ENCODE measurements around the gene CREBBP.

The CREBBP gene

GRCh38 chr16:3824121-3824795, 56.3 kb downstream of the CREBBP start:
- Mint-ChIP-seq H3K4me3 (peak overlapping the region; percentile 9), H3K9me3 (no peaks in the 10 kb centered on the region), H3K36me3 (peaks cover 2% of the 10 kb centered on the region), H3K27me3 (no peaks in the 10 kb centered on the region), H3K27ac (no peak overlapping the region), H3K4me1 (peaks cover 91% of the 10 kb centered on the region)

- Mint-ChIP-seq H3K36me3 (peaks cover 2% of the 10 kb centered on the region), H3K4me3 (peak overlapping the region; percentile 65), H3K4me1 (peaks cover 93% of the 10 kb centered on the region), H3K9me3 (no peaks in the 10 kb centered on the region), H3K27ac (no peak overlapping the region), H3K27me3 (no peaks in the 10 kb centered on the region)
Measured at GRCh38 chr16:3823427-3823826, 57.1 kb downstream of the CREBBP start.

GRCh38 chr16:3822366-3823045, 58.0 kb downstream of the CREBBP start:
- Mint-ChIP-seq H3K27ac (peak overlapping the region; percentile 80), H3K9me3 (no peaks in the 10 kb centered on the region), H3K4me1 (peaks cover 100% of the 10 kb centered on the region), H3K4me3 (peak overlapping the region; percentile 65), H3K36me3 (peaks cover 2% of the 10 kb centered on the region), H3K27me3 (no peaks in the 10 kb centered on the region)

- H3K27me3 Mint-ChIP-seq: no peaks in the 10 kb centered on the region
- H3K36me3 Mint-ChIP-seq: no peaks in the 10 kb centered on the region
- no peak overlapping the region for H3K27ac Mint-ChIP-seq
- H3K4me1 Mint-ChIP-seq: peaks cover 100% of the 10 kb centered on the region
- H3K9me3 Mint-ChIP-seq: no peaks in the 10 kb centered on the region
- peak overlapping the region; percentile 15 for H3K4me3 Mint-ChIP-seq
Measured at GRCh38 chr16:3821184-3821583, 59.3 kb downstream of the CREBBP start.

- no peaks in the 10 kb centered on the region for H3K27me3 Mint-ChIP-seq
- H3K36me3 Mint-ChIP-seq: no peaks in the 10 kb centered on the region
- H3K9me3 Mint-ChIP-seq: no peaks in the 10 kb centered on the region
- peak overlapping the region; percentile 56 for H3K4me3 Mint-ChIP-seq
- H3K4me1 Mint-ChIP-seq: peaks cover 95% of the 10 kb centered on the region
- no peak overlapping the region for H3K27ac Mint-ChIP-seq
Measured at GRCh38 chr16:3819746-3820724, 60.5 kb downstream of the CREBBP start.

GRCh38 chr16:3819175-3819527, 61.4 kb downstream of the CREBBP start:
- H3K9me3 Mint-ChIP-seq: no peaks in the 10 kb centered on the region
- H3K27me3 Mint-ChIP-seq: no peaks in the 10 kb centered on the region
- H3K4me3 Mint-ChIP-seq: peak overlapping the region; percentile 56
- H3K27ac Mint-ChIP-seq: peak overlapping the region; percentile 52
- no peaks in the 10 kb centered on the region for H3K36me3 Mint-ChIP-seq
- peaks cover 95% of the 10 kb centered on the region for H3K4me1 Mint-ChIP-seq

- Mint-ChIP-seq H3K4me3 (no peak overlapping the region), H3K9me3 (no peaks in the 10 kb centered on the region), H3K4me1 (peaks cover 89% of the 10 kb centered on the region), H3K27ac (no peak overlapping the region), H3K36me3 (no peaks in the 10 kb centered on the region), H3K27me3 (no peaks in the 10 kb centered on the region)
Measured at GRCh38 chr16:3816326-3816725, 64.2 kb downstream of the CREBBP start.

- Mint-ChIP-seq H3K4me1 (peaks cover 89% of the 10 kb centered on the region), H3K9me3 (no peaks in the 10 kb centered on the region), H3K27me3 (no peaks in the 10 kb centered on the region), H3K27ac (no peak overlapping the region), H3K4me3 (no peak overlapping the region), H3K36me3 (peaks cover 3% of the 10 kb centered on the region)
Measured at GRCh38 chr16:3814755-3815154, 65.8 kb downstream of the CREBBP start.

- no peaks in the 10 kb centered on the region for H3K9me3 Mint-ChIP-seq
- H3K4me3 Mint-ChIP-seq: no peak overlapping the region
- H3K27ac Mint-ChIP-seq: peak overlapping the region; percentile 85
- peaks cover 8% of the 10 kb centered on the region for H3K36me3 Mint-ChIP-seq
- no peaks in the 10 kb centered on the region for H3K27me3 Mint-ChIP-seq
- H3K4me1 Mint-ChIP-seq: peaks cover 89% of the 10 kb centered on the region
Measured at GRCh38 chr16:3812469-3813172, 67.9 kb downstream of the CREBBP start.

- peak overlapping the region; percentile 9 for H3K27ac Mint-ChIP-seq
- H3K36me3 Mint-ChIP-seq: peaks cover 16% of the 10 kb centered on the region
- H3K4me1 Mint-ChIP-seq: peaks cover 89% of the 10 kb centered on the region
- no peaks in the 10 kb centered on the region for H3K9me3 Mint-ChIP-seq
- no peaks in the 10 kb centered on the region for H3K27me3 Mint-ChIP-seq
- no peak overlapping the region for H3K4me3 Mint-ChIP-seq
Measured at GRCh38 chr16:3810818-3811217, 69.7 kb downstream of the CREBBP start.

GRCh38 chr16:3810198-3810664, 70.3 kb downstream of the CREBBP start:
- no peak overlapping the region for H3K27ac Mint-ChIP-seq
- H3K4me3 Mint-ChIP-seq: peak overlapping the region; percentile 30
- no peaks in the 10 kb centered on the region for H3K27me3 Mint-ChIP-seq
- H3K36me3 Mint-ChIP-seq: peaks cover 16% of the 10 kb centered on the region
- peaks cover 94% of the 10 kb centered on the region for H3K4me1 Mint-ChIP-seq
- no peaks in the 10 kb centered on the region for H3K9me3 Mint-ChIP-seq

- peaks cover 92% of the 10 kb centered on the region for H3K4me1 Mint-ChIP-seq
- H3K4me3 Mint-ChIP-seq: peak overlapping the region; percentile 31
- H3K27me3 Mint-ChIP-seq: no peaks in the 10 kb centered on the region
- peak overlapping the region; percentile 43 for H3K27ac Mint-ChIP-seq
- peaks cover 20% of the 10 kb centered on the region for H3K36me3 Mint-ChIP-seq
- H3K9me3 Mint-ChIP-seq: no peaks in the 10 kb centered on the region
Measured at GRCh38 chr16:3808308-3809063, 72.0 kb downstream of the CREBBP start.

- Mint-ChIP-seq H3K4me1 (peaks cover 87% of the 10 kb centered on the region), H3K4me3 (peak overlapping the region; percentile 6), H3K9me3 (no peaks in the 10 kb centered on the region), H3K36me3 (peaks cover 23% of the 10 kb centered on the region), H3K27ac (no peak overlapping the region), H3K27me3 (no peaks in the 10 kb centered on the region)
Measured at GRCh38 chr16:3807425-3808123, 72.9 kb downstream of the CREBBP start.

- Mint-ChIP-seq H3K27ac (no peak overlapping the region), H3K4me3 (no peak overlapping the region), H3K9me3 (no peaks in the 10 kb centered on the region), H3K27me3 (no peaks in the 10 kb centered on the region), H3K36me3 (peaks cover 24% of the 10 kb centered on the region), H3K4me1 (peaks cover 84% of the 10 kb centered on the region)
Measured at GRCh38 chr16:3804426-3805016, 76.0 kb downstream of the CREBBP start.

Measured in activated naive CD4-positive, alpha-beta T cell treated with anti-CD3 and anti-CD28 coated beads, Interleukin-2, amount 50 U/mL, for 24 hours (primary cell).